CD4-positive, alpha-beta T cell (primary cell): ENCODE data around the gene FARS2. TPM values are rescaled to one million over a fixed set of nuclear protein-coding genes. Genes with fewer than 3 reads are reported as not detected.

ENCODE experiments used
- ATAC-seq: fragments of 200-7000 bp; cut with Tn5 transposase; one replicate; pipeline ENCODE4 v1.10.0; 2022; ENCODE audit warnings: mild to moderate bottlenecking; ENCODE audit not compliant: poor library complexity
- CTCF ChIA-PET: fragments of 350-600 bp; sonication (Branson Sonifier 250); formaldehyde crosslinking; loops from one replicate; lab custom pipeline; 2021; ENCODE audit warnings: antibody characterized with exemption, inconsistent platforms; lab: Charles Lee
- POLR2A ChIA-PET: fragments of 350-600 bp; sonication (Branson Sonifier 250); formaldehyde crosslinking; loops from one replicate; lab custom pipeline; 2021; ENCODE audit warnings: antibody characterized with exemption, inconsistent platforms; lab: Charles Lee
- DNase-seq, 14 experiments: peaks; one replicate each; pipeline ENCODE4 v3.0.0-alpha.2; 2013 to 2020; ENCODE audit warnings: mixed read lengths in 2 of 14
- H3K27ac ChIP-seq, 2 donors: one replicate each; pipeline versions ENCODE4 v1.5.1 to v1.7.0; 2013; ENCODE audit warnings: low read length in 2 of 2, low read depth in 1 of 2, mild to moderate bottlenecking in 1 of 2
- H3K27me3 ChIP-seq, 2 experiments: 1 replicate in 1 of 2; 2 replicates in 1 of 2; pipeline versions ENCODE4 v1.6.1 to v1.7.0; 2013; ENCODE audit warnings: low read length in 2 of 2, control low read depth in 1 of 2, mild to moderate bottlenecking in 1 of 2, moderate library complexity in 1 of 2; ENCODE audit not compliant: insufficient read depth in 2 of 2, control insufficient read depth in 1 of 2
- H3K36me3 ChIP-seq: one replicate; pipeline ENCODE4 v1.6.1; 2013; ENCODE audit warnings: low read length, control low read depth; ENCODE audit not compliant: insufficient read depth
- H3K4me1 ChIP-seq: one replicate; pipeline ENCODE4 v1.6.1; 2013; ENCODE audit warnings: low read length, control low read depth; ENCODE audit not compliant: insufficient read depth
- H3K4me3 ChIP-seq: one replicate; pipeline ENCODE4 v1.5.1; 2013; ENCODE audit warnings: mild to moderate bottlenecking, low read length, moderate library complexity
- H3K9me3 ChIP-seq, 2 experiments: 1 replicate in 1 of 2; 2 replicates in 1 of 2; pipeline versions ENCODE4 v1.6.1 to v1.7.0; 2013; ENCODE audit warnings: low read length in 2 of 2, mild to moderate bottlenecking in 2 of 2, control low read depth in 1 of 2, moderate library complexity in 1 of 2; ENCODE audit not compliant: control insufficient read depth in 1 of 2, insufficient read depth in 1 of 2
- H3K27ac Mint-ChIP-seq: one replicate; pipeline ENCODE4 v1.8.0; 2020; ENCODE audit warnings: mixed read lengths
- H3K27me3 Mint-ChIP-seq: one replicate; pipeline ENCODE4 v1.8.0; 2021; ENCODE audit warnings: mixed read lengths
- H3K36me3 Mint-ChIP-seq: one replicate; pipeline ENCODE4 v1.8.0; 2021; ENCODE audit warnings: low read depth, mixed read lengths
- H3K4me1 Mint-ChIP-seq: one replicate; pipeline ENCODE4 v1.8.0; 2021; ENCODE audit warnings: low read depth, mixed read lengths
- H3K4me3 Mint-ChIP-seq: one replicate; pipeline ENCODE4 v1.8.0; 2020; ENCODE audit warnings: mild to moderate bottlenecking, mixed read lengths
- H3K9me3 Mint-ChIP-seq: one replicate; pipeline ENCODE4 v1.8.0; 2020; ENCODE audit warnings: mixed read lengths
- CTCF ChIP-seq: fragments of 200-600 bp; IDR thresholded peaks from one replicate; pipeline ENCODE4 v1.8.0; 2022; ENCODE audit warnings: antibody characterized with exemption, mild to moderate bottlenecking
- intact Hi-C, 2 experiments: fragments of 100-400 bp; cut with DNase I in 1 of 2; cut with micrococcal nuclease in 1 of 2; formaldehyde crosslinking; loops; one replicate each; pipeline versions ENCODE4 v1.15.1 to v1.9.0; 2023 to 2025; cut with DNase I, micrococcal nuclease
- total RNA-seq, 174 experiments: library from RNA in 2 of 174; stranded (reverse) in 2 of 174; gene quantifications; one replicate each; pipeline ENCODE4 v1.2.3 and lab custom pipeline; 2021 to 2026

Gene FARS2
- total RNA-seq, 2 experiments from 2014 or later: 12.6 to 12.8 TPM

GRCh38 chr6:5761370-5761769, 500.1 kb downstream of the FARS2 start:
- no peaks in the 10 kb centered on the region for H3K4me1 Mint-ChIP-seq
- no peaks in the 10 kb centered on the region for H3K9me3 Mint-ChIP-seq
- H3K4me1 ChIP-seq: no peaks in the 10 kb centered on the region
- H3K4me3 ChIP-seq: no peak overlapping the region
- TF ChIP-seq CTCF: no peak
- DNase-seq (no peak), ATAC-seq (no peak)
- H3K27me3 ChIP-seq: no peaks in the 10 kb centered on the region
- H3K36me3 Mint-ChIP-seq: peaks cover 20% of the 10 kb centered on the region
- H3K27ac ChIP-seq: no peak overlapping the region
- H3K36me3 ChIP-seq: no peaks in the 10 kb centered on the region
- POLR2A ChIA-PET: no interaction called here
- no peak overlapping the region for H3K4me3 Mint-ChIP-seq
- H3K27me3 Mint-ChIP-seq: no peaks in the 10 kb centered on the region
- CTCF ChIA-PET: no interaction called here
- intact Hi-C loops: no loop called here
- no peak overlapping the region for H3K27ac Mint-ChIP-seq
- H3K9me3 ChIP-seq: peaks cover 0 to 12% of the 10 kb centered on the region in 2 experiments

GRCh38 chr6:5762561-5762968, 501.3 kb downstream of the FARS2 start:
- Histone ChIP-seq H3K27ac (no peak overlapping the region), H3K9me3 (peaks cover 0 to 16% of the 10 kb centered on the region in 2 experiments), H3K27me3 (no peaks in the 10 kb centered on the region), H3K4me3 (no peak overlapping the region), H3K36me3 (no peaks in the 10 kb centered on the region), H3K4me1 (no peaks in the 10 kb centered on the region)
- DNase-seq (no peak), ATAC-seq (no peak)
- Mint-ChIP-seq H3K27ac (no peak overlapping the region), H3K27me3 (no peaks in the 10 kb centered on the region), H3K36me3 (peaks cover 19% of the 10 kb centered on the region), H3K4me3 (no peak overlapping the region), H3K9me3 (no peaks in the 10 kb centered on the region), H3K4me1 (no peaks in the 10 kb centered on the region)
- ChIA-PET CTCF (no interaction called here), POLR2A (no interaction called here)
- intact Hi-C loops: no loop called here
- TF ChIP-seq CTCF: no peak

GRCh38 chr6:5763407-5763806, 502.1 kb downstream of the FARS2 start:
- Mint-ChIP-seq H3K4me1 (no peaks in the 10 kb centered on the region), H3K9me3 (no peaks in the 10 kb centered on the region), H3K27me3 (no peaks in the 10 kb centered on the region), H3K27ac (no peak overlapping the region), H3K36me3 (peaks cover 25% of the 10 kb centered on the region), H3K4me3 (no peak overlapping the region)
- DNase-seq (no peak), ATAC-seq (no peak)
- H3K27me3 ChIP-seq: no peaks in the 10 kb centered on the region
- intact Hi-C loops: no loop called here
- ChIA-PET POLR2A (no interaction called here), CTCF (no interaction called here)
- H3K27ac ChIP-seq: no peak overlapping the region
- H3K9me3 ChIP-seq: peaks cover 0 to 16% of the 10 kb centered on the region in 2 experiments
- no peak overlapping the region for H3K4me3 ChIP-seq
- H3K36me3 ChIP-seq: no peaks in the 10 kb centered on the region
- no peaks in the 10 kb centered on the region for H3K4me1 ChIP-seq
- no peak for TF ChIP-seq CTCF
